Endodermal cell (in vitro differentiated cells): ENCODE data around the gene CCDC57. TPM values are rescaled to one million over a fixed set of nuclear protein-coding genes. Genes with fewer than 3 reads are reported as not detected.

Experiments
- DNase-seq: peaks from one replicate; pipeline ENCODE4 v3.0.0-alpha.2; 2017
- H3K27ac ChIP-seq: 2 replicates; pipeline ENCODE4 v1.5.1; 2013; ENCODE audit warnings: mild to moderate bottlenecking, low read depth, low read length, moderate library complexity
- H3K27me3 ChIP-seq: 2 replicates; pipeline ENCODE4 v1.6.1; 2013; ENCODE audit warnings: mild to moderate bottlenecking, low read length, moderate library complexity; ENCODE audit not compliant: insufficient read depth, control insufficient read depth, poor library complexity, severe bottlenecking
- H3K36me3 ChIP-seq: 2 replicates; pipeline ENCODE4 v1.7.0; 2013; ENCODE audit warnings: mild to moderate bottlenecking, low read length, moderate library complexity; ENCODE audit not compliant: control insufficient read depth, insufficient read depth
- H3K4me1 ChIP-seq: one replicate; pipeline ENCODE4 v1.7.0; 2013; ENCODE audit warnings: low read length; ENCODE audit not compliant: control insufficient read depth, insufficient read depth
- H3K4me3 ChIP-seq: 2 replicates; pipeline ENCODE4 v1.5.1; 2013; ENCODE audit warnings: mild to moderate bottlenecking, low read length, moderate library complexity
- H3K9ac ChIP-seq: 2 replicates; pipeline ENCODE4 v1.6.1; 2013; ENCODE audit warnings: mild to moderate bottlenecking, low read length, moderate library complexity; ENCODE audit not compliant: poor library complexity, severe bottlenecking; ENCODE audit errors: extremely low read depth
- H3K9me3 ChIP-seq: 2 replicates; pipeline ENCODE4 v1.6.1; 2013; ENCODE audit warnings: mild to moderate bottlenecking, low read length, moderate library complexity; ENCODE audit not compliant: control insufficient read depth
- H3K27ac Mint-ChIP-seq: 2 replicates; pipeline ENCODE4 v1.8.0; 2020; ENCODE audit warnings: mixed read lengths
- H3K27me3 Mint-ChIP-seq: 2 replicates; pipeline ENCODE4 v1.8.0; 2021; ENCODE audit warnings: mild to moderate bottlenecking, mixed read lengths; ENCODE audit not compliant: insufficient read depth
- H3K36me3 Mint-ChIP-seq: 2 replicates; pipeline ENCODE4 v1.8.0; 2020; ENCODE audit warnings: low read depth, mixed read lengths
- H3K4me1 Mint-ChIP-seq: 2 replicates; pipeline ENCODE4 v1.8.0; 2020; ENCODE audit warnings: mixed read lengths
- H3K4me3 Mint-ChIP-seq: 2 replicates; pipeline ENCODE4 v1.8.0; 2020; ENCODE audit warnings: mild to moderate bottlenecking, moderate library complexity, mixed read lengths
- H3K9me3 Mint-ChIP-seq: 2 replicates; pipeline ENCODE4 v1.8.0; 2020; ENCODE audit warnings: mild to moderate bottlenecking, mixed read lengths
- WGBS, 2 experiments: methylation state at CpG; one replicate each; pipeline versions ENCODE4 v1.1.5 to v1.1.7; 2013; ENCODE audit warnings: missing lambda C conversion rate in 2 of 2, mixed read lengths in 1 of 2; ENCODE audit not compliant: insufficient coverage in 1 of 2, insufficient read length in 1 of 2; 5-methylcytosine and 5-hydroxymethylcytosine counted together
- total RNA-seq, 2 donors: library from RNA; stranded (reverse); fragmentation: NEBNext Ultra II Directional in 1 of 2; extraction: Animal tissue kit (Norgen Biotek cat#: 25700) in 1 of 2; gene quantifications; 2 replicates in 1 of 2; 3 replicates in 1 of 2; pipeline ENCODE4 v1.2.1, GENCODE V29; 2021
- TF ChIP-seq, protein P1 (sequence below): fragments of 200-600 bp; sonication (generic); conservative IDR thresholded peaks from 2 replicates; pipeline ENCODE4 v1.5.0; 2021; ENCODE audit warnings: antibody characterized with exemption, mild to moderate bottlenecking

CCDC57 gene
- total RNA-seq, 2 donors from 2014 or later: 61.8 to 82.8 TPM

DNA sequence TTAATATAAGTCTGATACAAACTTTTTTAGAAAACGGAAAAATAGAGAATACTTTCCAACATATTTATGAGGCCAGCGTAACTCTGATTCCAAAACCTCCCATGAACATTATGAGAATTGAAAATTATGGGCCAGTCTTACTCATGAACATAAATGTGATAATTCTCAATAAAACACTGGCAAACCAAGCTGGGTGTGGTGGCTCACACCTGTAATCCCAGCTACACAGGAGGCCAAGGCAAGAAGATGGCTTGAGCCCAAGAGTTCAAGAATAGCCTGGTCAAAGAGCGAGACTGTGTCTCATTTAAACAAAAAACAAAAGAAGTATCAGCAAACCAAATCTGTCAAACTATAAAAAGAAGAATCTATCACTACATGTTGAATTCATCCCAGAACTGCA is 47.8 kb downstream of the CCDC57 start:
- H3K4me1 Mint-ChIP-seq: no peaks in the 10 kb centered on the region
- WGBS, 2 experiments: 98% methylated on average over 3 of the region's 3 CpGs; no CpG with 5 or more reads in 1 of the 2 experiments
- TF ChIP-seq, protein P1, sequence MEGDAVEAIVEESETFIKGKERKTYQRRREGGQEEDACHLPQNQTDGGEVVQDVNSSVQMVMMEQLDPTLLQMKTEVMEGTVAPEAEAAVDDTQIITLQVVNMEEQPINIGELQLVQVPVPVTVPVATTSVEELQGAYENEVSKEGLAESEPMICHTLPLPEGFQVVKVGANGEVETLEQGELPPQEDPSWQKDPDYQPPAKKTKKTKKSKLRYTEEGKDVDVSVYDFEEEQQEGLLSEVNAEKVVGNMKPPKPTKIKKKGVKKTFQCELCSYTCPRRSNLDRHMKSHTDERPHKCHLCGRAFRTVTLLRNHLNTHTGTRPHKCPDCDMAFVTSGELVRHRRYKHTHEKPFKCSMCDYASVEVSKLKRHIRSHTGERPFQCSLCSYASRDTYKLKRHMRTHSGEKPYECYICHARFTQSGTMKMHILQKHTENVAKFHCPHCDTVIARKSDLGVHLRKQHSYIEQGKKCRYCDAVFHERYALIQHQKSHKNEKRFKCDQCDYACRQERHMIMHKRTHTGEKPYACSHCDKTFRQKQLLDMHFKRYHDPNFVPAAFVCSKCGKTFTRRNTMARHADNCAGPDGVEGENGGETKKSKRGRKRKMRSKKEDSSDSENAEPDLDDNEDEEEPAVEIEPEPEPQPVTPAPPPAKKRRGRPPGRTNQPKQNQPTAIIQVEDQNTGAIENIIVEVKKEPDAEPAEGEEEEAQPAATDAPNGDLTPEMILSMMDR: no peak
- H3K27me3 ChIP-seq: no peaks in the 10 kb centered on the region
- H3K27ac ChIP-seq: no peak overlapping the region
- peaks cover 76% of the 10 kb centered on the region for H3K36me3 Mint-ChIP-seq
- H3K9me3 ChIP-seq: no peaks in the 10 kb centered on the region
- H3K27ac Mint-ChIP-seq: no peak overlapping the region
- no peak overlapping the region for H3K9ac ChIP-seq
- H3K36me3 ChIP-seq: peaks cover 49% of the 10 kb centered on the region
- H3K9me3 Mint-ChIP-seq: peaks cover 10% of the 10 kb centered on the region
- peaks cover 11% of the 10 kb centered on the region for H3K27me3 Mint-ChIP-seq
- no peak overlapping the region for H3K4me3 ChIP-seq
- DNase-seq: no peak
- H3K4me3 Mint-ChIP-seq: no peak overlapping the region
- no peaks in the 10 kb centered on the region for H3K4me1 ChIP-seq

DNA sequence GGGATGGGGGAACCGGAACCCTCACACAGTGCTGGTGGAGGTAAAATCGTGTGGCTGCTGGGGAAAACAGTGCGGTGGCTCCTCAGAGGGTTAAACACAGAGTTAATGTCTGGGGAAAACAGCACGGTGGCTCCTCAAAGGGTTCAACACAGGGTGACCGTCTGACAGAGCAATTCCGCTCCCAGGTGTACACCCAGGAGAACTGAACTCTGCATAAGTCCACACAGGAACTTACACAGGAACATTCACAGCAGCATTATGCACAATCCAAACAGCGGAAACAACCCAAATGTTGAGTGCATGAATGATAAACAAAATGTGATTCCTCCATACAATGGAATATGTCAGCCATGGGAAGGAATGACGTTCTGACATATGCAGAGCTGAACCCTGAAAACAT is 51.4 kb downstream of the CCDC57 start:
- no peaks in the 10 kb centered on the region for H3K27me3 ChIP-seq
- Mint-ChIP-seq H3K9me3 (no peaks in the 10 kb centered on the region), H3K36me3 (peaks cover 57% of the 10 kb centered on the region), H3K4me1 (no peaks in the 10 kb centered on the region), H3K27me3 (peaks cover 5% of the 10 kb centered on the region), H3K27ac (no peak overlapping the region), H3K4me3 (no peak overlapping the region)
- no peaks in the 10 kb centered on the region for H3K4me1 ChIP-seq
- no peak overlapping the region for H3K9ac ChIP-seq
- no peak overlapping the region for H3K4me3 ChIP-seq
- no peaks in the 10 kb centered on the region for H3K9me3 ChIP-seq
- TF ChIP-seq, protein P1: no peak
- WGBS, 2 experiments: 82 to 84% methylated on average over 6 to 8 of the region's 8 CpGs
- H3K36me3 ChIP-seq: peaks cover 42% of the 10 kb centered on the region
- H3K27ac ChIP-seq: no peak overlapping the region
- DNase-seq: no peak

DNA sequence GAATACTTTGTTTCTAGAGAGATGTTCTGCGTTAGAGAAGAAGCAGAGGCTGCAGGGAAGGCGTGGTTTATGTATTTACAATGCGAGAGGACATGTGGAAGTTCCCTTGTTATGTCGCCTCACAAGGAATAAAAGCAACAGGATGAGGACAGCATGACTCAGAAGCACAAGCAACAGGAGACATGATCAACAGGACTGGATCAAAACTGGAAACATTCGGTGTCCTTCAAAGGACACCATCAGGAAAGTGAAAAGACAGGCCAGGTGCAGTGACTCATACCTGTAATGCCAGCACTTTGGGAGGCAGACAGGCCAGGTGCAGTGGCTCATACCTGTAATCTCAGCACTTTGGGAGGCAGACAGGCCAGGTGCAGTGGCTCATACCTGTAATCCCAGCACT is 52.6 kb downstream of the CCDC57 start:
- WGBS, 2 experiments: 57 to 60% methylated on average over 5 of the region's 5 CpGs
- no peaks in the 10 kb centered on the region for H3K4me1 Mint-ChIP-seq
- no peaks in the 10 kb centered on the region for H3K9me3 ChIP-seq
- peaks cover 5% of the 10 kb centered on the region for H3K27me3 Mint-ChIP-seq
- H3K27ac ChIP-seq: no peak overlapping the region
- TF ChIP-seq, protein P1: no peak
- no peaks in the 10 kb centered on the region for H3K27me3 ChIP-seq
- no peak overlapping the region for H3K4me3 Mint-ChIP-seq
- no peak overlapping the region for H3K27ac Mint-ChIP-seq
- H3K9me3 Mint-ChIP-seq: no peaks in the 10 kb centered on the region
- H3K9ac ChIP-seq: no peak overlapping the region
- H3K4me3 ChIP-seq: no peak overlapping the region
- DNase-seq: no peak
- H3K4me1 ChIP-seq: no peaks in the 10 kb centered on the region
- peaks cover 33% of the 10 kb centered on the region for H3K36me3 ChIP-seq
- peaks cover 46% of the 10 kb centered on the region for H3K36me3 Mint-ChIP-seq
